Smooth muscle cell (in vitro differentiated cells): Measurements from ENCODE around the gene LRRC3C. TPM values are rescaled to one million over a fixed set of nuclear protein-coding genes. Genes with fewer than 3 reads are reported as not detected.

Experiments used
- DNase-seq: peaks from one replicate; lab custom pipeline; 2025; ENCODE audit not compliant: unreplicated experiment; lab: John Stamatoyannopoulos, UW
- H2AFZ ChIP-seq: fragments of 200-600 bp; sonication (generic); 2 replicates; pipeline ENCODE4 v1.6.0; 2016; ENCODE audit warnings: antibody characterized with exemption, low read depth, mild to moderate bottlenecking
- H3F3A ChIP-seq: fragments of 200-600 bp; sonication (generic); 2 replicates; pipeline ENCODE4 v1.6.0; 2017; ENCODE audit warnings: antibody characterized with exemption, low read depth
- H3K27ac ChIP-seq: fragments of 200-600 bp; sonication (generic); 2 replicates; pipeline ENCODE4 v1.5.1; 2016; ENCODE audit warnings: low read depth, mild to moderate bottlenecking
- H3K27me3 ChIP-seq: fragments of 200-600 bp; sonication (generic); 2 replicates; pipeline ENCODE4 v1.6.1; 2016; ENCODE audit warnings: low read depth, mild to moderate bottlenecking
- H3K36me3 ChIP-seq: fragments of 200-600 bp; sonication (generic); 2 replicates; pipeline ENCODE4 v1.5.1; 2016; ENCODE audit warnings: low read depth
- H3K4me1 ChIP-seq: fragments of 200-600 bp; sonication (generic); 2 replicates; pipeline ENCODE4 v1.5.1; 2016; ENCODE audit warnings: low read depth
- H3K4me2 ChIP-seq: fragments of 200-600 bp; sonication (generic); 2 replicates; pipeline ENCODE4 v1.6.0; 2016; ENCODE audit warnings: mild to moderate bottlenecking
- H3K4me3 ChIP-seq: fragments of 200-600 bp; sonication (generic); 2 replicates; pipeline ENCODE4 v1.5.1; 2016; ENCODE audit warnings: mild to moderate bottlenecking
- H3K79me2 ChIP-seq: fragments of 200-600 bp; sonication (generic); 2 replicates; pipeline ENCODE4 v1.6.0; 2016; ENCODE audit warnings: low read depth, mild to moderate bottlenecking
- H3K9ac ChIP-seq: fragments of 200-600 bp; sonication (generic); 2 replicates; pipeline ENCODE4 v1.6.0; 2016; ENCODE audit warnings: low read depth
- H3K9me3 ChIP-seq: fragments of 200-600 bp; sonication (generic); replicated peaks from 2 replicates; pipeline ENCODE4 v1.5.1; 2016; ENCODE audit warnings: low read depth
- H4K20me1 ChIP-seq: fragments of 200-600 bp; sonication (generic); 2 replicates; pipeline ENCODE4 v1.6.0; 2016; ENCODE audit warnings: low read depth
- CTCF ChIP-seq: fragments of 200-600 bp; sonication (generic); IDR thresholded peaks from 2 replicates; pipeline ENCODE4 v1.5.1; 2017; ENCODE audit warnings: borderline replicate concordance, mild to moderate bottlenecking, antibody characterized with exemption; ENCODE audit not compliant: insufficient read depth, poor library complexity, severe bottlenecking
- WGBS: methylation state at CpG from one replicate; pipeline ENCODE4 v1.1.7; 2016; ENCODE audit warnings: low lambda C conversion rate; 5-methylcytosine and 5-hydroxymethylcytosine counted together
- polyA plus RNA-seq: library from polyadenylated mRNA; unstranded; fragments of >200 nt; fragmentation: Nextera tagmentation; extraction: Ambion mirVana; gene quantifications from 2 replicates; pipeline ENCODE4 v1.2.1, GENCODE V29; 2016
- total RNA-seq: library from RNA; depleted of rRNA; stranded (reverse); fragments of >200 nt; gene quantifications from 2 replicates; pipeline ENCODE4 v1.2.3, GENCODE V29; 2014

Gene LRRC3C
- total and polyA plus RNA-seq, 2 experiments from 2014 or later, result not detected

DNA sequence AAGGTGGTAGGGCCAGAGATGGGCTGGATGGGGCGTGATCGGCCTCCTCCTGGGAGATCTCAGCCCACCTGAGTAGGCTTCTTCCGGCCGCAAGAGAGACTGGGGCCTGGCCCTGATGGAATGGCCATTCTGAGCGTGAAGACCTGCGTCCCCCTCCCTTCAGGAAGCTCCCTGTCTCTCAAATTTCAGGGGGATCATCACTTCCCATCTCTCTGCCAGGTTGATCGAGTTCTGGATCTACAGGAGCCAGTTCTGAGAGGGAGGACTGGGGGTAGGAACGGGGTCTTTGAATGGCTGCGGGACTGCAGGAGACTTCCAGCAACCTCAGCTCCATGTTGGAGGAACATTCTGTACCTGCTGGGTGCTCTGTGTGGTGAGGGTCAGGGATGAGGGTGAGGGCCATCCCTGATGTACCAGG is 25.9 kb downstream of the LRRC3C start:
- no peak overlapping the region for H3K27ac ChIP-seq
- no peak for DNase-seq
- TF ChIP-seq CTCF, result no peak
- no peaks in the 10 kb centered on the region for H3K27me3 ChIP-seq
- H3F3A ChIP-seq, result no peaks in the 10 kb centered on the region
- no peak overlapping the region for H3K9ac ChIP-seq
- H2AFZ ChIP-seq, result peak overlapping the region; percentile 6
- no peaks in the 10 kb centered on the region for H3K36me3 ChIP-seq
- H3K79me2 ChIP-seq, result no peaks in the 10 kb centered on the region
- peak overlapping the region; percentile 63 for H3K4me2 ChIP-seq
- no peaks in the 10 kb centered on the region for H3K4me1 ChIP-seq
- no peaks in the 10 kb centered on the region for H4K20me1 ChIP-seq
- no peaks in the 10 kb centered on the region for H3K9me3 ChIP-seq
- WGBS, result 31% methylated on average over 8 of the region's 9 CpGs
- peak overlapping the region; percentile 45 for H3K4me3 ChIP-seq

GRCh38 chr17:39954876-39955275 is 27.3 kb downstream of the LRRC3C start:
- 46% methylated on average over 4 of the region's 4 CpGs for WGBS
- no peak overlapping the region for H3K27ac ChIP-seq
- no peak overlapping the region for H3K9ac ChIP-seq
- DNase-seq, result no peak
- no peak overlapping the region for H3K4me3 ChIP-seq
- no peaks in the 10 kb centered on the region for H3K36me3 ChIP-seq
- H3K79me2 ChIP-seq, result no peaks in the 10 kb centered on the region
- H3F3A ChIP-seq, result no peaks in the 10 kb centered on the region
- H2AFZ ChIP-seq, result no peak overlapping the region
- no peaks in the 10 kb centered on the region for H3K27me3 ChIP-seq
- no peak for TF ChIP-seq CTCF
- H3K9me3 ChIP-seq, result no peaks in the 10 kb centered on the region
- H3K4me1 ChIP-seq, result no peaks in the 10 kb centered on the region
- H4K20me1 ChIP-seq, result no peaks in the 10 kb centered on the region
- H3K4me2 ChIP-seq, result no peak overlapping the region

DNA sequence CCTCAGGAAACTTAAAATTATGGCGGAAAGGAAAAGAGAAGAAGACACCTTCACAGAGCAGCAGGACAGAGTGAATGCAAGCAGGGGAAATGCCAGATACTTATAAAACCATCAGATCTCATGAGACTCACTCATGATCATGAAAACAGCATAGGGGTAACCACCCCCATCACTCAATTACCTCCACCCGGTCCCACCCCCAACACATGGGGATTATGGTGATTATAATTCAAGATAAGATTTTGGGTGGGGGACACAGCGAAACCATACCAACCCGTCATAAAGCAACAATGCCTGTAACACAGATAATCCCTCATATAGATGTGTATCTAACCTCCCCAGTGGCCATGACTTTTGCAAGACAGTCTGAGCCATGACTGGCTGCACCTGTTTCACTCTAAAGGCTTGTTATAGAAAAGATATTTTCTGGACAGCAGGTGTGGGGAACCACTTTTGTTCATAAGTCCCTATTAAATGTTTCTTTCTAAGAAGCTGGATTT is 28.2 kb downstream of the LRRC3C start:
- no peaks in the 10 kb centered on the region for H3F3A ChIP-seq
- H2AFZ ChIP-seq, result no peak overlapping the region
- no peak for DNase-seq
- no peaks in the 10 kb centered on the region for H3K27me3 ChIP-seq
- H3K9me3 ChIP-seq, result no peaks in the 10 kb centered on the region
- H3K4me1 ChIP-seq, result no peaks in the 10 kb centered on the region
- H3K79me2 ChIP-seq, result no peaks in the 10 kb centered on the region
- no peak overlapping the region for H3K4me2 ChIP-seq
- H3K4me3 ChIP-seq, result no peak overlapping the region
- no peaks in the 10 kb centered on the region for H4K20me1 ChIP-seq
- no peak for TF ChIP-seq CTCF
- H3K9ac ChIP-seq, result no peak overlapping the region
- no peak overlapping the region for H3K27ac ChIP-seq
- 68% methylated on average over 4 of the region's 4 CpGs for WGBS
- no peaks in the 10 kb centered on the region for H3K36me3 ChIP-seq

GRCh38 chr17:39960524-39961041 is 33.1 kb downstream of the LRRC3C start:
- Histone ChIP-seq H3K9ac (no peak overlapping the region), H3K27me3 (no peaks in the 10 kb centered on the region), H3K36me3 (no peaks in the 10 kb centered on the region), H3K4me2 (no peak overlapping the region), H4K20me1 (no peaks in the 10 kb centered on the region), H3K27ac (no peak overlapping the region), H3K9me3 (no peaks in the 10 kb centered on the region), H3K79me2 (no peaks in the 10 kb centered on the region), H3K4me1 (no peaks in the 10 kb centered on the region), H3F3A (no peaks in the 10 kb centered on the region), H3K4me3 (no peak overlapping the region), H2AFZ (no peak overlapping the region)
- TF ChIP-seq CTCF, result no peak
- no peak for DNase-seq
- 64% methylated on average over 7 of the region's 8 CpGs for WGBS
